Stimulated activated naive CD4-positive, alpha-beta T cell treated with Interleukin-2 at 50 U/mL for 16 hours (primary cell): ENCODE measurements around the gene ZNF85.
"Not testable (repeated sequence)": the region's sequence is repeated elsewhere in the genome, so short reads cannot be mapped to it uniquely, and the experiment has no call there.

ENCODE experiments used
- DNase-seq: peaks from one replicate; lab custom pipeline; 2025; lab: John Stamatoyannopoulos, UW

Gene ZNF85

DNA sequence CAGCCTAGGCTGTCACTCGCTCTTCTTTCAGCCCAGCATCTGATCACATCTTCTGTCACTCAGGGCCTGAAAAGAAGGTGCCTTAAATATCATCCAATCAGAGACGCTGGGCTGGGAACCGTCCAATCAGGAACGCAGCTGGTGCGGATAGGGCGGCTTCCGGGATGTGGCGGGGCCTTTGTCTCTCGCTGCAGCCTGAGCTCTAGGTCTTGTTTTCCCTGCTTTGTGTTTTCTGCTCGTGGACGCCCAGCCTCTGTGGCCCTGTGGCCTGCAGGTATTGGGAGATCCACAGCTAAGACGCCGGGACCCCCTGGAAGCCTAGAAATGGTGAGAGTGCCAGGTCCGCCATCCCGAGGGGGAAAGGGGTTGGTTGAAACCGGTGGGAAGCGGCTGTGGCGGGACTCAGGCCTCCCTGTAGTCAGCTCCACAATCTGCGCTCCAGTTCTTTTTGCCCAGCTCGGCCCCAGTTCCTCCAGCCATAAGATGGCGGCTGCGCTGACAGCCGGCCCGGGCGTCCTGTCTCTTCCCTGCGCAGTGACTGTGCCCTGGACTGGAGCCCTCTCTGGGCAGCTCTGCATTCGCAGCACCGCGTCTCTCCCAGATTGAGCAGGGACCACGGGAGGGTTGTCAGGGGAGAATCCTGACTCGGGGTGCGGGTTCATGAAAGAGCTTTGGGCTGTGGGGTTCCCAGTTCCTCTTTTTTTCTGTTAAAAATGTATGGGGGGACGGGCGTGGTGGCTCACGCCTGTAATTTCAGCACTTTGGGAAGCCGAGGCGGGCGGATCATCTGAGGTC is at the start of gene ZNF85:
Gene ZNF85, plus strand, starts transcription at position 175 of the 795 bp plus-strand sequence. Its CDS starts 150 bp downstream, at position 325.
- peak; percentile 86 for DNase-seq

DNA sequence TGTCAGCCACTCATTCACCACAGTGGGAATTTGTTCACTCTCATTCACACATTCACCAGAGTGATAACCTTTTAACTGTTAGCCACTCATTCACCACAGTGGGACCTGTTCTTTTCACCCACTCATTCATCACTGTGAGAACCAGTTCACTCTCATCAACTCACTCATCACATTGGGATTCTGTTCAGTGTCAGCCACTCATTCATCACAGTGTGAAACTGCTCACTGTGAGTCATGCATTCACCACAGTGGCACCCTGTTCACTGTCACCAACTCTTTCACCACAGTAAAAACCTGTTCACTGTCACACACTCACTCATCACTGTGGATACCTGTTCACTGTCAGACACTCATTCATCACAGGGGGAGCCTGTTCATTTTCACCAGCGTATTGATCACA is 43.5 kb upstream of the ZNF85 start:
- DNase-seq, result no peak

DNA sequence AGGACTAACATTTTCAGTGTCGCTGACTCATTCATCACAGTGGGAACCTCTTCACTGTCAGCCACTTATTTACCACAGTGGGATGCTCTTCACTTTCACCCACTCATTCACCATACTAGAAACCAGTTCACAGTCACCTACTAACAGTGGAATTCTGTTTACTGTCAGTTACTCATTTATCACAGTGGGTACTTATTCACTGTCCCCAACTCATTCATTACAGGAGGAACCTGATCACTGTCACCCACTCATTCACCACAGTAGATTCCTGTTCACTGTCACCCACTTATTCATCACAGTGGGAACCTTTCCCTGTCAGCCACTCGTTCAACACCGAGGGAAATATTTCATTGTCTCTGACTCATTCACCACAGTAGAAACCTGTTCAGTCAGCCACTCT is 10.1 kb upstream of the ZNF85 start:
- no peak for DNase-seq

DNA sequence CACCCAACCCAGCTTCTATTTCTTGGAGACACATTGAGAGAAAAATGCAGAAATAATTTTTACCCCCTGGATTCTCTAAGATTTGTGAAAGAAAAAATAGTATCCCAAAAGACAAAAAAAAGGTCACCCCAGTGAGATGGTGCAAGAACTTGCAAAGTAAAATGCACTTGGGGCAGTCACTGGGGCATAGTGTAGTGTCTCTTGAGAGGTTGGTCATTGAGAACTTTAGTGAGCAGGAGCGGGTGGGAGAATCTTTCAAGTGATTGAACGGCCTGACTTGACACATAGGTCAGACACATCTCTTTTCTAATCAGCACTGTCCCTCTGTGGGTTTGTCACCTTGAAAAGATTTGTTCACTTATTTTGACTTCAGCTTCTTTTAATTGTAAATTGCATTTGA is 2.4 kb downstream of the ZNF85 start:
- no peak for DNase-seq

DNA sequence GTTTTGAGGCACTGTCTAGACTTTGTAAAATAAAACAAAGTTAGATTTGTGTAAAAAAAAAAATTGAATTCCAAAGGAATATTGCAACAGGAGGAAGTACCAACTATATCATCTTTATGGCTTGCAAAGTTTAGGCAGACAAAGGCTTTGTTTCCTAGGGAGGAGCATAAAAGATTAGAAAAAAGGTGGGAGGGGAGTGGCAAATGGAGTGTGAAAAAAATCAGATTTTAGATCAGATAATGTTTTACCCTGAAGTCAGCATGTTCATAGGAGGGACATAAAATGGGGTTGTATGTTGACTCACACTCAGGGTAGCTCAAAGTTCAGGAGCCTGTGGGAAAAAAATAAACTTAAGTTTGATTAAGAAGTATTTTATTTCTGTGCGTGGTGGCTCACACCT is 3.7 kb downstream of the ZNF85 start:
- no peak for DNase-seq

DNA sequence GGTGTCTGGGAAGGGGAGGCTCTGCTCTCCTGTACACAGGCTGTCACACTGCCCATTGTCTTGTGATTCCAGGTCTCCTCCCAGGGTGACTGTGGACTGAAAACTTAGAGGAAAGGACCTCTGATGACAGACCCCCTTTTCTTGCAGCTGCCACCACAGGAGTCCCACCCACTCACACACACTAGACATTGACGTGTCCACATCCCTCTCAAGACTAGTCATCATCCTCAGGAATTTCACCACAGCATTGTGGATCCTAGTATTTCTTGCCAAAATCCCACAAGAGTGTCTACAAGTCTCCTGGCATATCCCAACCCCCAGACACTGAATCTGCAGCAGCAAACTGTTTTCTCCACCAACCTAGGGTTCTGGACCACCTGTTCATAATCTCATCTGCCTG is 5.3 kb downstream of the ZNF85 start:
- no peak for DNase-seq

DNA sequence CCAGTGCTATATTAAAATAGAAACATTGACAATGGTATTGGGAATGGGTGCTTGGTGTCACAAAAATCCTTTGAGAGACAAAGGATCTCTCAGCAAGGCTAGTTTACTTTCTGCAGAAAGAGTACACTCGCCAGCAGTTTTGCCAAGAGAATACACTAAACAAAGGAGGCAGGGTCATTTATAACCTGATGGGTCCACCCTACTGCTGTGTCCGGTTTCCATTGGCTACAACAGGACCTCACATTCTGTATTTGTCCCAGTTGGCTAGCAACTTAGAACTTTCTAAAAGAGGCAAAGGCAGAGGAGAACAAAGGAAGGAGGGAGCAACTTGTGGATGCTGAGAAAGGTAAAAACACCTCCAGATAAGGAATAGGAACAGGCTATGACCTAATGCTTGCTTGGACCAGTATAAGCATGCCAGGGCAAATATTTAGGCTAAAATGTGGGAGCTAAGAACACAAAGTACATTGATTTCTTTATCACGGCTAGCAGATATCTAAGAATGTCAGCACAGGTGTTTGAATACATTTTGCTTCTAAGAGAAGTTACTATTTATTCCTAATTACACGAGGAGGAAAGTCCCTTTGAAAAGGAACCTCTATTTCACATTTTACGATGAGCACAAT is 13.4 kb downstream of the ZNF85 start:
- not testable (repeated sequence) for DNase-seq

DNA sequence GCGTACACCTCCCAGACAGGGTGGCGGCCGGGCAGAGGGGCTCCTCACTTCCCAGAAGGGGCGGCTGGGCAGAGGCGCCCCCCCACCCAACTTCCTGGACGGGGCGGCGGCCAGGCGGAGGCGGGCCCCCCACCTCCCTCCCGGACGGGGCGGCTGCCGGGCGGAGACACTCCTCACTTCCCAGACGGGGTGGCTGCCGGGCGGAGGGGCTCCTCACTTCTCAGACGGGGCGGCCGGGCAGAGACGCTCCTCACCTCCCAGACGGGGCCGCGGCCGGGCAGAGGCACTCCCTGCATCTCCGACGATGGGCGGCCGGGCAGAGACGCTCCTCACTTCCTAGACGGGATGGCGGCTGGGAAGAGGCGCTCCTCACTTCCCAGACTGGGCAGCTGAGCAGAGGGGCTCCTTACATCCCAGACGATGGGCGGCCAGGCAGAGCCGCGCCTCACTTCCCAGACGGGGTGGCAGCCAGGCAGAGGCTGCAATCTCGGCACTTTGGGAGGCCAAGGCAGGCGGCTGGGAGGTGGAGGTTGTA is 29.6 kb downstream of the ZNF85 start:
- DNase-seq, result not testable (repeated sequence)

DNA sequence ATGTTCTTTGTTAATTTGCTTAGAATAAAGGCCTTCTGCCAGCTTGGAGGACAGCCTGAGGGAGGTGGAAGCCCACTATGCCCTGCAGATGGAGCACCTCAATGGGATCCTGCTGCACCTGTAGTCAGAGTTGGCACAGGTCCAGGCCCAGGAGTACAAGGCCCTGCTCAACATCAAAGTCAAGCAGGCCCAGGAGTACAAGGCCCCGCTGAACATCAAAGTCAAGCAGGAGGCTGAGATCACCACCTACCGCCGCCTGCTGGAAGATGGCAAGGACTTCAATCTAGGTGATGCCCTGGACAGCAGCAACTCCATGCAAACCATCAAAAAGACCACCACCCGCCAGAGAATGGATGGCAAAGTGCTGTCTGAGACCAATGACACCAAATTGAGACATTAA is 41.7 kb downstream of the ZNF85 start:
- no peak for DNase-seq

DNA sequence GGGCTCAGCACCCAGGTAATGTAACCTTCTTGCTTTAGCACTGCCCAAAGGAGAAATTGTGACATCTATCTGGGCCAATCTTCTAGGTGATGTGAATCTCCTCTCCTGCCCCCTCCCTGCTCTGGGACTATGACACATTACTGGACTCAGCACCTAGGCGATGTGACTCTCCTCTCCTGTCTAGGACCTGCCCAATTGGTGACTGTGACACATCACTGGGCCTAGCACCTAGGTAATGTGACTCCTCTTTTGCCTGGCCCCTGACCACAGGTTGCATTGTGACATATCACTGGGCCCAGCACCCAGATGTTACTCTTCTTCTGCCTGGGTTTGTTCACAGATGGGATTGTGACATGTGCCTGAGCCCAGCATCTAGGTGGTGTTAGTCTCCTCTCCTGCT is 45.0 kb downstream of the ZNF85 start:
- no peak for DNase-seq

DNA sequence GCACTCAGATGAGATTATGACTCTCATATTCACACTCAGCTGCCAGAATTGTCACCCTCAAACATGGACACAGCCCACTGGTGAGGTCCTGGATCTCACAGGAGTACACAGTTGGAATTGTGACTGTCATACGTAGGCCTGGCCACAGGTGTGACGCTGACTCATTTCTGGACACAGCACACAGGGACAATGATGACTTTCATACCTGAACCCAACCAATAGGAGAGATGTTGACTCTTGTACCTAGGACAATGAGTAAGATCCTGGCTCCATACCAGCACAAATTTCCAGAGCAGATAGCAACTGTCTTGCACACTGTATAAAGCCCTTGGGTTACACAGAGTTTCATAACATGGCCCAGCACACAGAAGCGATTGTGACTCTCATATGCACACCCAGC is 46.4 kb downstream of the ZNF85 start:
- DNase-seq, result no peak

DNA sequence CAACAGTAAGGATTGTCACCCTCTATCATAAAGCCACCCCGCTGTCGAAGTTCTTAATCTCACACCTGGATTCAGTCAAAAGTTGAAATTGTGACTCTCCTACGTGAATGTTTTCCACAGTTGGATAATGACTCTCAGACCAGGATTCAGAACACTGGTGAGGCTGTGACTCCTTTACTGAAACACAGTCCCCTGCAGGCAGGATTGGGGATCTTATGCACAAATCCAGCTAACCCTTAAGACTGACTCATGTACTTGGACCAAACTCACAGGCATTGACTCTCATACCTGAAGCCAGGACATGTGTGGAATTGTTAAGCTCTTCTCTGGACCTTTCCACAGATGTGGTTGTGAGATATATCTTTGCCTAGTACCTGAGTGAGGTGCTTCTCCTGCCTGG is 46.8 kb downstream of the ZNF85 start:
- DNase-seq, result no peak

DNA sequence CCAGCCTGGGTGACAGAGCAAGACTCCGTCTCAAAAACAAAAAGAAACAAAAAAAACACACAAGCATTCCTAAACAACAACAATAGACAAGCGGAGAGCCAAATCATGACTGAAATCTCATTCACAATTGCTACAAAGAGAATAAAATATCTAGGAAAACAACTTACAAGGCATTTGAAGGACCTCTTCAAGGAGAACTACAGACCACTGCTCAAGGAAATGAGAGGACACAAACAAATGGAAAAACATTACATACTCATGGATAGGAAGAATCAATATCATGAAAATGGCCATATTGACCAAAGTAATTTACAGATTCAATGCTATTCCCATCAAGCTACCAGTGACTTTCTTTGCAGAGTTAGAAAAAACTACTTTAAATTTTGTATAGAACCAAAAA is 69.7 kb downstream of the ZNF85 start:
- DNase-seq, result not testable (repeated sequence)

DNA sequence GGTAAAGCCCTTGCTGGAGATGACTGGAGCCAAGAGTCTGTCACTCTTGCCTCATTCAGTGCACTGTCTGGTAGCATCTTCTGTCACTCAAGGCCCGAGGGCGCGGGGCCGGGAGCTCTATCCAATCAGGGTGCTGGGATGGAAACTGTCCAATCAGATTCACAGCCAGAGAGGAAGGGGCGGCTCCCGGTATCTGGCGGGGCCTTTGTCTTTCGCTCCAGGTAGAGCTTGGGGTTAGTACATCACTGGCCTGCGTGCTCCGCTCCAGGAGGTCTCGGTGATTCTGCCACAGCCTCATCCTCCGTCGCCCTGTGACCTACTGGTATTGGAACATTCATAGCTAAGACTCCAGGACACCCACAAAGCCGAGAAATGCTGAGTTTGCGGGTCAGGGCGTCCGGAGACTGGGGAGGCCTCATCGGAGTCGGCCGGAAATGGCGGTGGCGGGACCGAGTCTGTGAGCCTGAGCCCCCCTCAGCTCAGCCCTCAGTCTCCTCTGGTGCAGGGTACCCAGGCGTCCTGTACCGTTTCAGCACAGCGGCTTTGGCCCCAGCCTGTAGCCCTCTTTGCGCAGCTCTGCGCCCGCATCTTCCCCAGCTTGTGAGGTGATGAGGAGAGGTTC is 76.8 kb downstream of the ZNF85 start:
- peak; percentile 88 for DNase-seq
